Cardiac fibroblast (primary cell): ENCODE data around the gene CACNA2D3.
"Not testable (repeated sequence)": the region's sequence is repeated elsewhere in the genome, so short reads cannot be mapped to it uniquely, and the experiment has no call there.

Experiments used
- DNase-seq, 2 donors: peaks; one replicate each; pipeline versions ENCODE4 v3.0.0 to v3.0.0-alpha.2; 2010; ENCODE audit warnings: low read depth in 2 of 2
- H3K4me3 ChIP-seq, 2 donors: replicated peaks in 1 of 2; 1 replicate in 1 of 2; 2 replicates in 1 of 2; pipeline ENCODE4 v1.5.1; 2011; ENCODE audit warnings: low read depth in 2 of 2, low read length in 2 of 2, mild to moderate bottlenecking in 2 of 2, moderate library complexity in 1 of 2
- TF ChIP-seq, protein P1 (sequence below): IDR thresholded peaks from one replicate; pipeline ENCODE4 v1.5.1; 2011; ENCODE audit warnings: low read depth, mild to moderate bottlenecking, low read length, inconsistent platforms

The CACNA2D3 gene

DNA sequence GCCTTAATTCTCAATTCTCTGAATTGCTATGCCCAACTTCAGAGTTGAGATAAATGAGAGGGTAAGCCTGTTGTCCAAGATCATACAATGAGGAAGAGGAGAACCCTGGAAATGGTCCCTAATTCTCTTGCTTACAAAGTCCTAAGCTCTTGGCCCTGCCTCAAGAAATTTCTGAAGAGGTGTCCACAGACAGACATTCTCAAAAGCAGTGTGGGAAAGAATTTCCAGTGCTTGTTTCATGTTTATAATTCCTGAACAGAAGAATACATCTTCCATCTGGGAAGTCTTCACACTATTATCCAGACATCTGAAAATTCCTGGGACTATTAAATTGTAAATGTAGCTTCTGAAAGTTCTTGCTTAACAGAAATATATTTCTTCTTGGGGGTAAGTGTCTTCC is 972.3 kb downstream of the CACNA2D3 start:
- H3K4me3 ChIP-seq: no peak overlapping the region
- no peak for DNase-seq
- TF ChIP-seq, protein P1, sequence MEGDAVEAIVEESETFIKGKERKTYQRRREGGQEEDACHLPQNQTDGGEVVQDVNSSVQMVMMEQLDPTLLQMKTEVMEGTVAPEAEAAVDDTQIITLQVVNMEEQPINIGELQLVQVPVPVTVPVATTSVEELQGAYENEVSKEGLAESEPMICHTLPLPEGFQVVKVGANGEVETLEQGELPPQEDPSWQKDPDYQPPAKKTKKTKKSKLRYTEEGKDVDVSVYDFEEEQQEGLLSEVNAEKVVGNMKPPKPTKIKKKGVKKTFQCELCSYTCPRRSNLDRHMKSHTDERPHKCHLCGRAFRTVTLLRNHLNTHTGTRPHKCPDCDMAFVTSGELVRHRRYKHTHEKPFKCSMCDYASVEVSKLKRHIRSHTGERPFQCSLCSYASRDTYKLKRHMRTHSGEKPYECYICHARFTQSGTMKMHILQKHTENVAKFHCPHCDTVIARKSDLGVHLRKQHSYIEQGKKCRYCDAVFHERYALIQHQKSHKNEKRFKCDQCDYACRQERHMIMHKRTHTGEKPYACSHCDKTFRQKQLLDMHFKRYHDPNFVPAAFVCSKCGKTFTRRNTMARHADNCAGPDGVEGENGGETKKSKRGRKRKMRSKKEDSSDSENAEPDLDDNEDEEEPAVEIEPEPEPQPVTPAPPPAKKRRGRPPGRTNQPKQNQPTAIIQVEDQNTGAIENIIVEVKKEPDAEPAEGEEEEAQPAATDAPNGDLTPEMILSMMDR: no peak

GRCh38 chr3:55097441-55097840 is 975.1 kb downstream of the CACNA2D3 start:
- no peak for DNase-seq
- TF ChIP-seq, protein P1: no peak
- no peak overlapping the region for H3K4me3 ChIP-seq

GRCh38 chr3:55105647-55106046 is 983.3 kb downstream of the CACNA2D3 start:
- TF ChIP-seq, protein P1: no peak
- DNase-seq: no peak

GRCh38 chr3:55107187-55107586 is 984.8 kb downstream of the CACNA2D3 start:
- no peak overlapping the region for H3K4me3 ChIP-seq
- TF ChIP-seq, protein P1: no peak
- DNase-seq: no peak

More at GRCh38 chr3:55105647-55106046, 983.3 kb downstream of the CACNA2D3 start:
- H3K4me3 ChIP-seq: no peak overlapping the region

GRCh38 chr3:55111906-55112305 is 989.6 kb downstream of the CACNA2D3 start:
- not testable (repeated sequence) for DNase-seq, H3K4me3 ChIP-seq

- TF ChIP-seq, protein P1: no peak
- no peak overlapping the region for H3K4me3 ChIP-seq
- no peak for DNase-seq
These were observed 996.1 kb downstream of the CACNA2D3 start for GRCh38 chr3:55118451-55118850.

DNA sequence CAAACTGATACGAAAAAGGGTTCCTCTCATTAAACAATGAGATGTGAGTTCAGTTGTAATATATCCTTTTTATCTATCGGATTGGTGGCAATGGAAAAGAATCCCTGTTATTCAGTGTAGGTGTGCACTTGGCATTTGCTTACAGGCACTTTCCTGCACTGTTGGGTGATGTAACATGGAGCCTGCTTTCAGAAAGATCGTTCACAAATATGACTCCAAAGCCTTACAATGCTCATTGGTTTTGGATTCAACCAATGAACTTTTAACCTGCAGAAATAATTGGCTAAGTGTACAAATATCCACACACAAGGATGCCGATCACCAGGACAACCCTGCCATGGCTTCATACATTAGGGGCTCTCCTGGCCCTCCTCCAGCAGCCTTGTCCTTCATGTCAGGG is 996.9 kb downstream of the CACNA2D3 start:
- TF ChIP-seq, protein P1: no peak
- no peak overlapping the region for H3K4me3 ChIP-seq
- DNase-seq: no peak
